Limb (tissue), 2 donors: ENCODE results near the gene PLEKHG2.
"Not testable (repeated sequence)": the region's sequence is repeated elsewhere in the genome, so short reads cannot be mapped to it uniquely, and the experiment has no call there.

Experiments
- DNase-seq, 2 donors: peaks; one replicate each; pipeline ENCODE4 v3.0.0-alpha.2; 2016; ENCODE audit errors: extremely low spot score in 2 of 2

PLEKHG2 gene

GRCh38 chr19:39412100-39412866, at the start of gene PLEKHG2:
PLEKHG2 (plus strand) TSS chr19:39412669; CDS start chr19:39414087, 1,418 bp downstream.
- DNase-seq, result peak; percentile 99

GRCh38 chr19:39362682-39363657, 49.5 kb upstream of the PLEKHG2 start:
- DNase-seq, result no peak

GRCh38 chr19:39363901-39364457, 48.5 kb upstream of the PLEKHG2 start:
- no peak for DNase-seq

GRCh38 chr19:39365531-39365930, 46.9 kb upstream of the PLEKHG2 start:
- no peak for DNase-seq

GRCh38 chr19:39369200-39369599, 43.3 kb upstream of the PLEKHG2 start:
- DNase-seq, result no peak

GRCh38 chr19:39370735-39371134, 41.7 kb upstream of the PLEKHG2 start:
- no peak for DNase-seq

- peak; percentile 61 to 73 for DNase-seq
These were observed 40.2 kb upstream of the PLEKHG2 start for GRCh38 chr19:39372047-39372802.

- no peak for DNase-seq
These were observed 39.5 kb upstream of the PLEKHG2 start for GRCh38 chr19:39372941-39373340.

GRCh38 chr19:39375929-39376328, 36.5 kb upstream of the PLEKHG2 start:
- DNase-seq, result no peak

- no peak for DNase-seq
These were observed 34.8 kb upstream of the PLEKHG2 start for GRCh38 chr19:39377373-39378362.

- not testable (repeated sequence) for DNase-seq
These were observed 33.1 kb upstream of the PLEKHG2 start for GRCh38 chr19:39379366-39379765.

GRCh38 chr19:39379865-39380396, 32.5 kb upstream of the PLEKHG2 start:
- DNase-seq, result no peak

- no peak for DNase-seq
These were observed 31.7 kb upstream of the PLEKHG2 start for GRCh38 chr19:39380521-39381502.

GRCh38 chr19:39381910-39382611, 30.4 kb upstream of the PLEKHG2 start:
- no peak for DNase-seq

- DNase-seq, result no peak
These were observed 29.3 kb upstream of the PLEKHG2 start for GRCh38 chr19:39382991-39383828.

GRCh38 chr19:39384839-39385568, 27.5 kb upstream of the PLEKHG2 start:
- DNase-seq, result no peak
